Measurements from ENCODE around the gene ARL14.

Gene ARL14

DNA sequence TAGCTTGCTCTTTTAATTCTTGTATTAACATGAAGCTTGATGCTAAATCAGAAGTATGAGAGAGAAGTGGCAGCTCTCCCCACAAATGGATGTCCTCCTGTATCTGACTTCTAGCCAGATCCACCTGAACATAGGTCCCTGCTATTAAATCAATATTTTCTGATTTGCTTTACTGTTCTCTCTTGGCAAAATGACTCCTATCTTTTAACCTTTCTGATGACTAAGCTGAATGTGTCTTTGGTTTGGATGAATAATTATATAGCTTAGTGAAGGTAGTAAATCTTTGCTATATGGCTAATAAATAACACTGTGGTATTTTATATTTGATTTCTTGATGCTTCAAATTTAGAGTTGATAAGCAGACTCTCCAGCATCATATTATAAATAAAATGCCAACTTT lies 28.3 kb upstream of the ARL14 start:
- no peak for TF ChIP-seq TAF1 (IDR thresholded peaks at IDR 0.05; ENCODE audit: borderline replicate concordance, insufficient read depth, low read length)
- no peak for TF ChIP-seq FOXP2 (optimal IDR thresholded peaks at IDR 0.05; ENCODE audit: borderline replicate concordance, extremely low read depth, extremely low read length, insufficient read depth)
- no peak for TF ChIP-seq POLR2AphosphoS5 (IDR thresholded peaks at IDR 0.05; ENCODE audit: low read depth, low read length)
- no peak for TF ChIP-seq SIN3A (IDR thresholded peaks at IDR 0.05; ENCODE audit: borderline replicate concordance, insufficient read depth, low read length)
- TF ChIP-seq REST (IDR thresholded peaks at IDR 0.05; ENCODE audit: insufficient read depth in 1 of 2, low read depth in 2 of 2, low read length in 2 of 2) = no peak

DNA sequence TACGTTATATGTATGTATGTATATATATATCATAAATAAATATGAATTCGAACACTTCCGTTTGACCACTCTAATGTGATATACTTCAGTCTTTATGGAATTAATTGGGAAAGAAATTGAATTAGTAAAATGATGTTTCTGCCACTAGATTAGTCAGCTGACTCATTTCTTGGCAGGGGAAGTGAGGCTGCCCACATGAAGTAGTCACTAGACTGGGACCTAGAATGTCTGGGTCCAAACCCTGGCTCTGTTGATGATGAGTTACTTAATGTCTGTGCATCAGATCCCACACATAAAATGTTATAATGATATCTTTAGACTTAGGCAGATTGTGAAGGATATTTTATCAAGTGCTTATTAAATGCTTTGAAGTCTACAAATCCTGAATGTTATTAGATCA lies 27.4 kb upstream of the ARL14 start:
- TF ChIP-seq SIN3A (IDR thresholded peaks at IDR 0.05; ENCODE audit: borderline replicate concordance, insufficient read depth, low read length) = no peak
- TF ChIP-seq FOXP2 (optimal IDR thresholded peaks at IDR 0.05; ENCODE audit: borderline replicate concordance, extremely low read depth, extremely low read length, insufficient read depth) = no peak
- TF ChIP-seq POLR2AphosphoS5 (IDR thresholded peaks at IDR 0.05; ENCODE audit: low read depth, low read length) = no peak
- no peak for TF ChIP-seq REST (IDR thresholded peaks at IDR 0.05; ENCODE audit: insufficient read depth in 1 of 2, low read depth in 2 of 2, low read length in 2 of 2)
- no peak for TF ChIP-seq TAF1 (IDR thresholded peaks at IDR 0.05; ENCODE audit: borderline replicate concordance, insufficient read depth, low read length)

DNA sequence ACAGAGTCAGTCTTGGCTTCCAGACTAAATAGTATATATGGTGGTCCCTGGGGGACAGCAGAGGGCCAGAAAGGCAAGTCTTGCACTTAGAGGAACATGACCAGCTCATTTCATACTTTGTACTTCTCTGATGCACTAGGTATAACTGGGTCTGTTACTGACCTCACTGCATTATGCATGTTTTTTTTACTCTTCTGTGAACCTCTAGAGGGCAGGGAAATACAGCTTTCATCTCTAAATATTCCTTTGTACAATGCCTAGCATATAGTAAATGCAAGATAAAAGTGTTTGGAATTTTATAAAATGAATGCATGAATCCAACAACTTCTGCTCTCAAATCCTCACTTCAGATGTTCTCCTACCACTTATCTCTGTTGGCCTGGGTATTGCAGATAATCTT lies 23.4 kb upstream of the ARL14 start:
- no peak for TF ChIP-seq FOXP2 (optimal IDR thresholded peaks at IDR 0.05; ENCODE audit: borderline replicate concordance, extremely low read depth, extremely low read length, insufficient read depth)
- no peak for TF ChIP-seq SIN3A (IDR thresholded peaks at IDR 0.05; ENCODE audit: borderline replicate concordance, insufficient read depth, low read length)
- TF ChIP-seq POLR2AphosphoS5 (IDR thresholded peaks at IDR 0.05; ENCODE audit: low read depth, low read length) = no peak
- TF ChIP-seq TAF1 (IDR thresholded peaks at IDR 0.05; ENCODE audit: borderline replicate concordance, insufficient read depth, low read length) = no peak
- no peak for TF ChIP-seq REST (IDR thresholded peaks at IDR 0.05; ENCODE audit: insufficient read depth in 1 of 2, low read depth in 2 of 2, low read length in 2 of 2)

DNA sequence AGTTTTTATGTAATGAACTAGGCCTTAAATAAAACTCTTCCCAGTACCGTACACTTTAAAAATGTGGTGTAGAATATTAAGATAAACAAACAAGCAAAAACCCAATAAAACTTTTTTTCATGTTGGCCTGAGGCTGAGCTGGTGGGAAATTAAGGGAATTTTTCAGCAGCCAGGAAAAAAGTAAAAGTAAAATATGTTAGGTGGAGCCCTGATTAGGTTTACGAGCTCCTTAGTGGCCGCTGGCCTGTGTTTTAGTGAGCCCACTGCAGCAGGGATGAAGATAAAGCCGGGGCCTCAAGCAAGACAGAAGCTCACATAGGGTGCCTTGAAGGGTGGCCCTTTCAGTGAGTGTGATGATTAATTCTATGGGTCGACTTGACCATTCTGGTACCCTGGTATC lies 16.1 kb upstream of the ARL14 start:
- TF ChIP-seq REST (IDR thresholded peaks at IDR 0.05; ENCODE audit: insufficient read depth in 1 of 2, low read depth in 2 of 2, low read length in 2 of 2) (no peak), FOXP2 (optimal IDR thresholded peaks at IDR 0.05; ENCODE audit: borderline replicate concordance, extremely low read depth, extremely low read length, insufficient read depth) (no peak)

DNA sequence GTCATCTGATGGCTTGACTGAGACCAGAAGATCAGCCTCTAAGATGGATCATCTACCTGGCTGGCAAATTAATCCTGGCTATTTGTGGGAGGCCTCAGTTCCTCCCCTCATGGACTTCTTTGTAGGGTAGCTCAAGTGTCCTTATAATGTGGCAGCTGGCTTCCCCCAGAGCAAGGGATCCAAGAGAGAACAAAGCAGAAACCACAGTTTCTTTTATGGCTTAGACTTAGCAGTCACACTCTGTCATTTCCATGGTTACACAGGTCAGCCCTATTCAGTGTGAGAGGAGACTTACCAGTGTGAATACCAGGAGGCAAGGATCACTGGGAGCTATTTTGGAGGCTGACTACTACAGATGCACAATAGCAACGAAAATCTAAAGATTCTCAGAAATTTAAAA lies 15.3 kb upstream of the ARL14 start:
- TF ChIP-seq TAF1 (IDR thresholded peaks at IDR 0.05; ENCODE audit: borderline replicate concordance, insufficient read depth, low read length) = no peak
- no peak for TF ChIP-seq REST (IDR thresholded peaks at IDR 0.05; ENCODE audit: insufficient read depth in 1 of 2, low read depth in 2 of 2, low read length in 2 of 2)
- no peak for TF ChIP-seq POLR2AphosphoS5 (IDR thresholded peaks at IDR 0.05; ENCODE audit: low read depth, low read length)
- TF ChIP-seq FOXP2 (optimal IDR thresholded peaks at IDR 0.05; ENCODE audit: borderline replicate concordance, extremely low read depth, extremely low read length, insufficient read depth) = no peak
- no peak for TF ChIP-seq SIN3A (IDR thresholded peaks at IDR 0.05; ENCODE audit: borderline replicate concordance, insufficient read depth, low read length)
